Endothelial cell (in vitro differentiated cells): ENCODE data around the gene PTH2. TPM values are rescaled to one million over a fixed set of nuclear protein-coding genes. Genes with fewer than 3 reads are reported as not detected.
A peak's percentile ranks its signal among the peaks of the same experiment; 100 is the strongest.

Source experiments
- DNase-seq: peaks from one replicate; pipeline ENCODE4 v3.0.0; 2021; ENCODE audit warnings: low spot score
- H3K27ac Mint-ChIP-seq: one replicate; pipeline ENCODE4 v1.8.0; 2021; ENCODE audit warnings: mixed read lengths, inconsistent platforms; ENCODE audit not compliant: unreplicated experiment
- H3K27me3 Mint-ChIP-seq: one replicate; pipeline ENCODE4 v1.8.0; 2021; ENCODE audit warnings: mild to moderate bottlenecking, moderate library complexity, mixed read lengths, inconsistent platforms; ENCODE audit not compliant: unreplicated experiment
- H3K36me3 Mint-ChIP-seq: one replicate; pipeline ENCODE4 v1.8.0; 2021; ENCODE audit warnings: mild to moderate bottlenecking, low read depth, mixed read lengths, inconsistent platforms; ENCODE audit not compliant: unreplicated experiment
- H3K4me1 Mint-ChIP-seq: one replicate; pipeline ENCODE4 v1.8.0; 2021; ENCODE audit warnings: mild to moderate bottlenecking, mixed read lengths, inconsistent platforms; ENCODE audit not compliant: unreplicated experiment
- H3K4me3 Mint-ChIP-seq: one replicate; pipeline ENCODE4 v1.8.0; 2021; ENCODE audit warnings: mild to moderate bottlenecking, mixed read lengths, inconsistent platforms; ENCODE audit not compliant: unreplicated experiment
- H3K9me3 Mint-ChIP-seq: one replicate; pipeline ENCODE4 v1.8.0; 2021; ENCODE audit warnings: mixed read lengths, inconsistent platforms; ENCODE audit not compliant: unreplicated experiment
- total RNA-seq: library from RNA; stranded (reverse); fragmentation: NEBNext Ultra II Directional; extraction: Animal tissue kit (Norgen Biotek cat#: 25700); gene quantifications from one replicate; pipeline ENCODE4 v1.2.1, GENCODE V29; 2021; ENCODE audit not compliant: unreplicated experiment
- TF ChIP-seq, protein P1 (sequence below): fragments of 200-600 bp; sonication (generic); IDR thresholded peaks from one replicate; pipeline ENCODE4 v1.5.0; 2021; ENCODE audit warnings: antibody characterized with exemption; ENCODE audit not compliant: unreplicated experiment

Gene PTH2
- total RNA-seq, 1 donor from 2014 or later, result not detected

DNA sequence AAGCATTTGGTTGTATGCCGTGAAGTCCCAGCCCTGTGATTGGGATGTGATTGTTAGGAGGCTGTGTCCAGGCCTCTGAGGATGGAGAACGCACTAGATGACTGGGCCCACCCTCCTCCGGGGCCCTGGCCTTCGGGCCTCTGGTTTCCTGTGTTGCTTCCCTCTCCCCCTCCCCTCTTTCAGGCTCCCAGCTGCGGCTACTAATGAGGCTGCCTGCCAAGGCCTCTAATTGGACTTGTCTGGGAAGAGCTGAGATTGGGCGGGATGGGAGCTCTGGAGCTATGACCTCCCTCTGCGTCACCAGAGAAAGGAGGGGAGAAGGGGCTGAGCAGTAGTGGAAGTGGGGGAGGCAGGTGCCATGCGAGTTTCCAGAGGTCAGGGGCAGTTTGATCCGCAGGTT is 9.9 kb downstream of the PTH2 start:
- Mint-ChIP-seq H3K4me1 (peaks cover 42% of the 10 kb centered on the region), H3K9me3 (no peaks in the 10 kb centered on the region), H3K36me3 (no peaks in the 10 kb centered on the region), H3K27me3 (peaks cover 12% of the 10 kb centered on the region), H3K4me3 (no peak overlapping the region), H3K27ac (no peak overlapping the region)
- DNase-seq, result no peak
- TF ChIP-seq, protein P1, sequence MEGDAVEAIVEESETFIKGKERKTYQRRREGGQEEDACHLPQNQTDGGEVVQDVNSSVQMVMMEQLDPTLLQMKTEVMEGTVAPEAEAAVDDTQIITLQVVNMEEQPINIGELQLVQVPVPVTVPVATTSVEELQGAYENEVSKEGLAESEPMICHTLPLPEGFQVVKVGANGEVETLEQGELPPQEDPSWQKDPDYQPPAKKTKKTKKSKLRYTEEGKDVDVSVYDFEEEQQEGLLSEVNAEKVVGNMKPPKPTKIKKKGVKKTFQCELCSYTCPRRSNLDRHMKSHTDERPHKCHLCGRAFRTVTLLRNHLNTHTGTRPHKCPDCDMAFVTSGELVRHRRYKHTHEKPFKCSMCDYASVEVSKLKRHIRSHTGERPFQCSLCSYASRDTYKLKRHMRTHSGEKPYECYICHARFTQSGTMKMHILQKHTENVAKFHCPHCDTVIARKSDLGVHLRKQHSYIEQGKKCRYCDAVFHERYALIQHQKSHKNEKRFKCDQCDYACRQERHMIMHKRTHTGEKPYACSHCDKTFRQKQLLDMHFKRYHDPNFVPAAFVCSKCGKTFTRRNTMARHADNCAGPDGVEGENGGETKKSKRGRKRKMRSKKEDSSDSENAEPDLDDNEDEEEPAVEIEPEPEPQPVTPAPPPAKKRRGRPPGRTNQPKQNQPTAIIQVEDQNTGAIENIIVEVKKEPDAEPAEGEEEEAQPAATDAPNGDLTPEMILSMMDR, result no peak

GRCh38 chr19:49411681-49412326 is 11.4 kb downstream of the PTH2 start:
- TF ChIP-seq, protein P1, result no peak

GRCh38 chr19:49409441-49410029 is 13.7 kb downstream of the PTH2 start:
- peak overlapping the region; percentile 50 for H3K27ac Mint-ChIP-seq
- peaks cover 42% of the 10 kb centered on the region for H3K4me1 Mint-ChIP-seq
- TF ChIP-seq, protein P1, result no peak
- no peaks in the 10 kb centered on the region for H3K36me3 Mint-ChIP-seq
- no peaks in the 10 kb centered on the region for H3K9me3 Mint-ChIP-seq
- peak overlapping the region; percentile 58 for H3K4me3 Mint-ChIP-seq
- H3K27me3 Mint-ChIP-seq, result peaks cover 14% of the 10 kb centered on the region
- no peak for DNase-seq

More at GRCh38 chr19:49411681-49412326, 11.4 kb downstream of the PTH2 start:
- H3K27ac Mint-ChIP-seq, result peak overlapping the region; percentile 8
- H3K27me3 Mint-ChIP-seq, result peaks cover 15% of the 10 kb centered on the region
- H3K4me1 Mint-ChIP-seq, result peaks cover 42% of the 10 kb centered on the region
- no peaks in the 10 kb centered on the region for H3K36me3 Mint-ChIP-seq
- no peak overlapping the region for H3K4me3 Mint-ChIP-seq
- DNase-seq, result no peak
- H3K9me3 Mint-ChIP-seq, result no peaks in the 10 kb centered on the region

- peak overlapping the region; percentile 58 for H3K4me3 Mint-ChIP-seq
- no peaks in the 10 kb centered on the region for H3K9me3 Mint-ChIP-seq
- no peak for DNase-seq
- H3K27me3 Mint-ChIP-seq, result peaks cover 14% of the 10 kb centered on the region
- TF ChIP-seq, protein P1, result no peak
- peaks cover 42% of the 10 kb centered on the region for H3K4me1 Mint-ChIP-seq
- no peaks in the 10 kb centered on the region for H3K36me3 Mint-ChIP-seq
- H3K27ac Mint-ChIP-seq, result no peak overlapping the region
Measured at GRCh38 chr19:49408816-49409440, 14.3 kb downstream of the PTH2 start.
